ENCODE results near the gene CDK2.
"Not testable (repeated sequence)": the region's sequence is repeated elsewhere in the genome, so short reads cannot be mapped to it uniquely, and the experiment has no call there.

Gene CDK2

GRCh38 chr12:55978393-55978792 is 11.8 kb downstream of the CDK2 start:
- Mint-ChIP-seq H3K27me3 (no peaks in the 10 kb centered on the region), H3K9me3 (no peaks in the 10 kb centered on the region), H3K36me3 (peaks cover 25% of the 10 kb centered on the region), H3K4me1 (peaks cover 14% of the 10 kb centered on the region), H3K4me3 (no peak overlapping the region), H3K27ac (no peak overlapping the region)
- DNase-seq = no peak
- CTCF ChIA-PET = interaction anchor here (1.5 kb wide), 1 partner anchor 18 kb away, joined by 3 read pairs; no protein-coding TSS in a partner anchor

DNA sequence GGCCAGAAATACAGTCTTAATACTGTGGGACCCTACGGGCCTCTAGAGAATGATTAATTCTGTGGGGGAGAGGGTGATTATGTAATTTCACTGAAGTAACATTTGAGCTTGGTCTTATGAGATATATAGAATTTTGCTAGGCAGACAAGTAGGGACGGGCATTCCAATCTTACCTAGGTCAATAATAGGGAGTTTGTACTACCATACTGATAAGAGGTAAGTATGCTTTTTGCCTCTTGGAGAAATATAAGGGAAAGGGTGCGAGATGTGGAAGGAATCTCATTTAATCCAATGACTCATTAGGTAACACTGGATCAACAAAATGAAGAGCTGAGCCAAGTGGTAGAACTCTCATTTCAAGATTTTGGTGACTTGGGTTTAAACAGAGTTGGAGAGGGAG is 12.4 kb downstream of the CDK2 start:
- Mint-ChIP-seq H3K9me3 (no peaks in the 10 kb centered on the region), H3K4me3 (no peak overlapping the region), H3K27ac (no peak overlapping the region), H3K4me1 (peaks cover 14% of the 10 kb centered on the region), H3K27me3 (no peaks in the 10 kb centered on the region), H3K36me3 (peaks cover 30% of the 10 kb centered on the region)
- CTCF ChIA-PET = interaction anchor here (1.5 kb wide), 1 partner anchor 17 kb away, joined by 3 read pairs; no protein-coding TSS in a partner anchor
- DNase-seq = no peak

- peaks cover 36% of the 10 kb centered on the region for H3K36me3 Mint-ChIP-seq
- H3K4me3 Mint-ChIP-seq, H3K27ac Mint-ChIP-seq, H3K9me3 Mint-ChIP-seq, H3K4me1 Mint-ChIP-seq, H3K27me3 Mint-ChIP-seq, DNase-seq: not testable (repeated sequence)
- CTCF ChIA-PET = interaction anchor here (1.0 to 2.4 kb wide), 3 partner anchors 14 to 28 kb away, joined by 3 to 13 read pairs (median 4); partner anchors contain the start of gene SUOX
These were observed 15.3 kb downstream of the CDK2 start for GRCh38 chr12:55981882-55982281.

DNA sequence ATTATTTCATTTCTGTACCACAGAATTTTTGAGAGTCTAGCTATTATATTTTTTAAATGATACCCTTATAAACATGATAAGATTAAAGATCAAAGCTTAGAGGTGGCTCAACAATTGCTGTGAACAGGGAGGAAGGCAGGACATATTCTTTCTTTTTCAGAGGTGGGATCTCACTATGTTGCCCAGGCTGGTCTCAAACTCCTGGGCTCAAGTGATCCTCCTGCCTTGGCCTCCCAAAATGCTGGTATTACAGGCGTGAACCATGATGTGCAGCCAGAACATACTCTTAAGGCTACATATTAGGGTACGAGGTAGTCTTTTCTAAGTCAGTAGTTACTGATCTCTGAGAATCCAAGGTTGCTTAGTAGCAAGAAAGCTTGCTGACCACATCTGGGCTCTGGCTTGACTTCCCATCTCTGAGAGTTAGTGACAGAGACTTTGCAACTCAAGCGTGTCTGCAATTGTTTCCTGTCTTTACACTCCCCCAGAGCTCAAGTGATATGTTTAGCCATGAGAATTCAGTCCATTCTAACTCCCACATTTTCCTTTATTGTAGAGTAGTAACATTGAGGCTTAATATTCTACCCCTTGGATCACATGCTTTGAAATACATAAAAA is 15.8 kb downstream of the CDK2 start:
- peaks cover 37% of the 10 kb centered on the region for H3K36me3 Mint-ChIP-seq
- H3K4me3 Mint-ChIP-seq = no peak overlapping the region
- no peak for DNase-seq
- CTCF ChIA-PET = interaction anchor here (1.2 to 2.4 kb wide), 2 partner anchors 13 to 15 kb away, joined by 3 to 13 read pairs; partner anchors contain the start of gene SUOX
- no peaks in the 10 kb centered on the region for H3K9me3 Mint-ChIP-seq
- no peaks in the 10 kb centered on the region for H3K27me3 Mint-ChIP-seq
- no peak overlapping the region for H3K27ac Mint-ChIP-seq
- peaks cover 6% of the 10 kb centered on the region for H3K4me1 Mint-ChIP-seq

DNA sequence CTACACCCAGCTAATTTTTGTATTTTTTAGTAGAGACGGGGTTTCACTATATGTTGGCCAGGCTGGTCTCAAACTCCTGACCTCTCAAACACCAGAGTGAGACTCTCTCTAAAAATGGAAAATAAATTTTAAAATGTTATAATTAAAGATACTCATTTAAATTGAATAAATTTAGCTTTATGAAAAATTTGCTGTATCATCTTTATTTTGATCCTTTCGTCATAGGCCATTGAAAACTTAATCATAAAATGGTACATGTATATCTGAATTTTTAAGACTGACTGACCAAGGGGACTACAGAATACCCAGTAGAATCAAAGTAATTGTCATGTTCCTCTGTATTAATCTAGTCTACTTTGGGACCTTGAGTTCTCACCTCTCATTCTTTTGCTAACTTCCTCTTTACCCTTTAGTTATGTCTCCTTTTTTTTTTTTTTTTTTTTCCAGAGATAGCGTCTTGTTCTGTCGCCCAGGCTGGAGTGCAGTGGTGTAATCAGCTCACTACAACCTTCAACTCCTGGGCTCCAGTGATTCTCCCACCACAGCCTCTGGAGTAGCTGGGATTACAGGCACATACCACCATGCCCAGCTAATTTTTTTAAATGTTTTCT is 16.7 kb downstream of the CDK2 start:
- H3K36me3 Mint-ChIP-seq = peaks cover 36% of the 10 kb centered on the region
- CTCF ChIA-PET = interaction anchor here (1.0 to 2.4 kb wide), 2 partner anchors 12 to 46 kb away, joined by 4 to 13 read pairs; no protein-coding TSS in a partner anchor
- DNase-seq = no peak
- no peak overlapping the region for H3K27ac Mint-ChIP-seq
- H3K9me3 Mint-ChIP-seq = no peaks in the 10 kb centered on the region
- peaks cover 2% of the 10 kb centered on the region for H3K4me1 Mint-ChIP-seq
- H3K4me3 Mint-ChIP-seq = no peak overlapping the region
- no peaks in the 10 kb centered on the region for H3K27me3 Mint-ChIP-seq

DNA sequence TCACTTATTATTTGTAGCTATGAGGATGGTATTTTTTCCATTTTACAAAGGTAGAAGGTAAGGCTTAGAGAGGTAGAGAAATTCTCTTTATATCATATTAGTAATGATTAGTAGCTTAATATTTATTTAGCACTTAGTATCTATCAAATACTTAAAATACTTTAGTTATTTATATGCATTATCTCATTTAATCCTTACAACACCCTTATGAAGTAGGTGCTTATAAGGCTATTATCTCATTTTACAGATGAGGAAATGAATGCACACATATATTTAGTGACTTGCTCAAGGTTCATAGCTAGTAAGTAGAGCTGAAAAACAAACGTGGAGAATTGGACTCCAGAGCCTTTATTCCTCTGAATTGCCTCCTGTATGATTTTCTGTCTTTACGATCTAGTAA is 18.2 kb downstream of the CDK2 start:
- Mint-ChIP-seq H3K36me3 (peaks cover 37% of the 10 kb centered on the region), H3K9me3 (no peaks in the 10 kb centered on the region), H3K27me3 (no peaks in the 10 kb centered on the region), H3K27ac (no peak overlapping the region), H3K4me1 (no peaks in the 10 kb centered on the region), H3K4me3 (no peak overlapping the region)
- CTCF ChIA-PET = interaction anchor here (0.7 to 2.0 kb wide), 5 partner anchors 10 to 215 kb away, joined by 3 to 17 read pairs (median 6); partner anchors contain the start of genes RAB5B and SUOX
- DNase-seq = no peak

- Mint-ChIP-seq H3K27me3 (no peaks in the 10 kb centered on the region), H3K27ac (no peak overlapping the region), H3K36me3 (peaks cover 39% of the 10 kb centered on the region), H3K4me3 (no peak overlapping the region), H3K4me1 (no peaks in the 10 kb centered on the region), H3K9me3 (no peaks in the 10 kb centered on the region)
- CTCF ChIA-PET = interaction anchor here (1.0 to 2.0 kb wide), 4 partner anchors 10 to 47 kb away, joined by 3 to 17 read pairs (median 6); partner anchors contain the start of gene RAB5B
- no peak for DNase-seq
These were observed 18.7 kb downstream of the CDK2 start for GRCh38 chr12:55985341-55985740.

- not testable (repeated sequence) for H3K27ac Mint-ChIP-seq, H3K4me1 Mint-ChIP-seq, H3K27me3 Mint-ChIP-seq, H3K4me3 Mint-ChIP-seq, H3K9me3 Mint-ChIP-seq, DNase-seq
- H3K36me3 Mint-ChIP-seq = peaks cover 45% of the 10 kb centered on the region
- CTCF ChIA-PET = interaction anchor here (1.0 to 2.0 kb wide), 4 partner anchors 10 to 47 kb away, joined by 3 to 17 read pairs (median 3); no protein-coding TSS in a partner anchor
These were observed 19.3 kb downstream of the CDK2 start for GRCh38 chr12:55985976-55986375.

DNA sequence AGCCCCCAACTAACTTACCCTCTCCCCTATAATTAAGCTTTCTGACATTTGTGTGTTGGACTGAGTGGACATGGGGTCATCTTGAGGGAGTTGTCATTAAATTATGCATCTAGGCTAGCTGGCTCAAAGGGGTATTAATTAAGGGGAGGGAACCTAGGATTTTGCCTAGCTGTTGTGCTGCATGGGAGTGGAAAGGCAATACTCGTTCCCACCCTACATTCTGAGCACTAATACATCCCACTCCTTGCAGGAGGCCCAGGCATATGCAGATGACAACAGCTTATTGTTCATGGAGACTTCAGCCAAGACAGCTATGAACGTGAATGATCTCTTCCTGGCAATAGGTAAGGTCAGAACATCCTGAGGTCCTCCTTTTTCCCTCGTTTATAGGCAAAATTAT is 24.5 kb downstream of the CDK2 start:
- DNase-seq = no peak
- Mint-ChIP-seq H3K27me3 (no peaks in the 10 kb centered on the region), H3K36me3 (peaks cover 54% of the 10 kb centered on the region), H3K4me3 (no peak overlapping the region), H3K9me3 (no peaks in the 10 kb centered on the region), H3K27ac (no peak overlapping the region), H3K4me1 (peaks cover 5% of the 10 kb centered on the region)
- CTCF ChIA-PET = interaction anchor here (1.5 to 7.3 kb wide), 3 partner anchors 18 to 49 kb away, joined by 3 to 128 read pairs (median 3); no protein-coding TSS in a partner anchor

DNA sequence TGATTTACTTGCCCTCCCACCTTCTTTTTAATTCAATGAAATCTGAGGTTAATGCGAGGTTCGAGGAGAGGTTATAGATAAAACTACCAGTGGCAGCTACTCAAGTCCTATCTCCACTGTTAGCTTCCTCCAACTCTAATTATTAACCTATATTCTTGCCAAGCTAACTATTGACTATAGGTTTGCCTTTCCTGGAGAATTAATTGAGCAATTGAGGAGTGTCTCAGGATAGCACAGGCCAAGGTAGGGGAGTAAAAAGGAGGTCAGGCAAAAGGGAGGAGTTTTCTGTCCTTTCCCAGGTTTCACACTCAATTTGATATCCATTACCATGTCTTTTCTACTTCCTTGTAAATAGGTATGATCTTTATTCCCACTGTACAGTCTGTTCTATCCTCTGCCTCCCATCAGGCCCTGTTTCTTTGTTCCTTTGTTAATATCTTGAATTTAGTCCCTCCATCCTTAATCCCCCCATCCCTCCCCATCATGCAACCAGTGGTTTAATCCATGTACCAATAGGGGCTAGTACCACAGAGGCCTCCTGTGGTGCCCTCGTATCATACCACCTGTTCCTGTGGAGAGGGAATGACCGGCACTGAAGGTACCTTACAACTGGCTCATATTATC is 26.7 kb downstream of the CDK2 start:
- H3K27ac Mint-ChIP-seq = peak overlapping the region; percentile 11
- CTCF ChIA-PET = interaction anchor here (7.3 kb wide), 1 partner anchor 33 kb away, joined by 128 read pairs; no protein-coding TSS in a partner anchor
- peaks cover 48% of the 10 kb centered on the region for H3K36me3 Mint-ChIP-seq
- H3K4me3 Mint-ChIP-seq = no peak overlapping the region
- DNase-seq = no peak
- H3K9me3 Mint-ChIP-seq = no peaks in the 10 kb centered on the region
- peaks cover 24% of the 10 kb centered on the region for H3K4me1 Mint-ChIP-seq
- H3K27me3 Mint-ChIP-seq = peaks cover 16% of the 10 kb centered on the region

DNA sequence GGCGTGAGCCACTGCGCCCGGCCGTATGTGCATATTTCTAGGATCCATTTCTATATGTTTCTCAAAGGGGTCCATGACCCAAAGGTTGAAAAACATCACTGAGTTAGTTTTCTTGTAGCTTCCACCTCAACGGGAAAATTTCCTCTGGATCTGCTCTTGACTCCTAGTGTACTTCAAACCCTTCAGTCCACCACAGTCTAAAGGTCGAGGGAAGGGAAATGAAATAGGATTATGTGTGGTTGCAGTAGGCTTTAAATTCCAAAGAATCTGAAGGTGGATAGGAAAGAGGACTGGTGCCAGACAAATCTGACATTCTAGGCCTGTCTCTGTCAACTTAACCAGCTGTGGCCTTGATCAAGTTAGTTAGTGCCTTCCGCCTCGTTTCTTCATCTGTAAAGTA is 28.7 kb downstream of the CDK2 start:
- CTCF ChIA-PET = interaction anchor here (0.7 to 7.3 kb wide), 21 partner anchors 10 to 268 kb away, joined by 3 to 128 read pairs (median 7); partner anchors contain the start of genes RAB5B, RPL41, SMARCC2 and ZC3H10
- Mint-ChIP-seq H3K4me1 (peaks cover 35% of the 10 kb centered on the region), H3K9me3 (no peaks in the 10 kb centered on the region), H3K27ac (peak overlapping the region; percentile 11), H3K27me3 (peaks cover 30% of the 10 kb centered on the region), H3K36me3 (peaks cover 39% of the 10 kb centered on the region), H3K4me3 (no peak overlapping the region)
- no peak for DNase-seq

GRCh38 chr12:55996201-55996714 is 29.6 kb downstream of the CDK2 start:
- Mint-ChIP-seq H3K4me3 (peak overlapping the region; percentile 57), H3K27me3 (peaks cover 30% of the 10 kb centered on the region), H3K27ac (peak overlapping the region; percentile 42), H3K4me1 (peaks cover 35% of the 10 kb centered on the region), H3K36me3 (peaks cover 30% of the 10 kb centered on the region), H3K9me3 (no peaks in the 10 kb centered on the region)
- CTCF ChIA-PET = interaction anchor here (0.7 to 7.3 kb wide), 28 partner anchors 9 to 267 kb away, joined by 3 to 128 read pairs (median 5); partner anchors contain the start of genes IKZF4, RAB5B, RPL41 and SMARCC2
- peak; percentile 77 for DNase-seq

- H3K27me3 Mint-ChIP-seq = peaks cover 30% of the 10 kb centered on the region
- DNase-seq = peak; percentile 54
- H3K9me3 Mint-ChIP-seq = no peaks in the 10 kb centered on the region
- H3K27ac Mint-ChIP-seq = peak within 1 kb of the TSS; percentile 42
- CTCF ChIA-PET = interaction anchor here (0.7 to 7.3 kb wide), 20 partner anchors 10 to 327 kb away, joined by 3 to 128 read pairs (median 6); partner anchors contain the start of genes IKZF4, RAB5B, RPL41 and ZC3H10
- H3K36me3 Mint-ChIP-seq = peaks cover 24% of the 10 kb centered on the region
- H3K4me1 Mint-ChIP-seq = peaks cover 35% of the 10 kb centered on the region
- H3K4me3 Mint-ChIP-seq = peak within 1 kb of the TSS; percentile 57
These were observed 30.3 kb downstream of the CDK2 start, which contains the start of gene SUOX for GRCh38 chr12:55996715-55997534. Gene SUOX, plus strand, starts transcription at chr12:55997276. Its CDS starts 4,946 bp downstream, at chr12:56002222.

Measured in activated naive CD4-positive, alpha-beta T cell treated with anti-CD3 and anti-CD28 coated beads, Interleukin-2, amount 10 ng/mL, durations not matched to agents 7 days and 5 days (primary cell).